ENCODE measurements around the gene ZFAND3.
"Not testable (repeated sequence)": the region's sequence is repeated elsewhere in the genome, so short reads cannot be mapped to it uniquely, and the experiment has no call there.

The ZFAND3 gene

GRCh38 chr6:37940074-37940847 lies 120.7 kb downstream of the ZFAND3 start:
- DNase-seq: no peak

- no peak for DNase-seq
Measured at GRCh38 chr6:37941871-37942270, 122.3 kb downstream of the ZFAND3 start.

GRCh38 chr6:37942606-37943376 lies 123.3 kb downstream of the ZFAND3 start:
- DNase-seq: no peak

GRCh38 chr6:37943436-37944058 lies 124.0 kb downstream of the ZFAND3 start:
- no peak for DNase-seq

- no peak for DNase-seq
Measured at GRCh38 chr6:37946057-37946456, 126.5 kb downstream of the ZFAND3 start.

GRCh38 chr6:37947468-37947867 lies 127.9 kb downstream of the ZFAND3 start:
- no peak for DNase-seq

GRCh38 chr6:37948584-37948983 lies 129.1 kb downstream of the ZFAND3 start:
- DNase-seq: not testable (repeated sequence)

- DNase-seq: no peak
Measured at GRCh38 chr6:37952027-37952426, 132.5 kb downstream of the ZFAND3 start.

- no peak for DNase-seq
Measured at GRCh38 chr6:37954791-37955190, 135.3 kb downstream of the ZFAND3 start.

GRCh38 chr6:37956711-37957275 lies 137.3 kb downstream of the ZFAND3 start:
- no peak for DNase-seq

- no peak for DNase-seq
Measured at GRCh38 chr6:37959061-37959460, 139.5 kb downstream of the ZFAND3 start.

GRCh38 chr6:37960139-37960935 lies 140.8 kb downstream of the ZFAND3 start:
- DNase-seq: no peak

- DNase-seq: not testable (repeated sequence)
Measured at GRCh38 chr6:37962481-37963080, 143.1 kb downstream of the ZFAND3 start.

GRCh38 chr6:37965964-37966676 lies 146.6 kb downstream of the ZFAND3 start:
- no peak for DNase-seq

- DNase-seq: no peak
Measured at GRCh38 chr6:37966801-37967200, 147.3 kb downstream of the ZFAND3 start.

GRCh38 chr6:37967651-37968050 lies 148.1 kb downstream of the ZFAND3 start:
- DNase-seq: no peak

- no peak for DNase-seq
Measured at GRCh38 chr6:37971266-37971665, 151.7 kb downstream of the ZFAND3 start.

GRCh38 chr6:37971711-37972390 lies 152.3 kb downstream of the ZFAND3 start:
- DNase-seq: no peak

GRCh38 chr6:37972994-37973757 lies 153.6 kb downstream of the ZFAND3 start:
- DNase-seq: no peak

- DNase-seq: no peak
Measured at GRCh38 chr6:37974381-37974780, 154.9 kb downstream of the ZFAND3 start.
